SK-N-SH treated with all-trans-retinoic acid at 6 μM for 48 hours (cell line): Measurements from ENCODE around the gene GATA5.

Source experiments
- ATAC-seq: fragments of 200-7000 bp; cut with Tn5 transposase; 3 replicates; pipeline ENCODE4 v1.9.1; 2020; ENCODE audit warnings: mild to moderate bottlenecking, moderate library complexity
- ARNTL ChIP-seq: fragments of 450-650 bp; formaldehyde crosslinking; IDR thresholded peaks from 2 replicates; pipeline ENCODE4 v1.5.0; 2020; ENCODE audit warnings: low read depth, mild to moderate bottlenecking, moderate library complexity, borderline replicate concordance
- BACH2 ChIP-seq: fragments of 250-450 bp; sonication (Bioruptor Pico); IDR thresholded peaks from 2 replicates; pipeline ENCODE4 v1.9.0; 2021; ENCODE audit warnings: mild to moderate bottlenecking, borderline replicate concordance
- CREB5 ChIP-seq: fragments of 250-450 bp; sonication (Bioruptor Pico); IDR thresholded peaks from 2 replicates; pipeline ENCODE4 v1.5.1; 2020; ENCODE audit warnings: low read depth, mild to moderate bottlenecking, moderate library complexity
- CSDC2 ChIP-seq: fragments of 250-450 bp; sonication (Bioruptor Pico); IDR thresholded peaks from 2 replicates; pipeline ENCODE4 v1.5.0; 2020; ENCODE audit warnings: mild to moderate bottlenecking, moderate library complexity
- CSRNP3 ChIP-seq: fragments of 250-450 bp; sonication (Bioruptor Pico); IDR thresholded peaks from 2 replicates; pipeline ENCODE4 v1.5.1; 2021; ENCODE audit warnings: mild to moderate bottlenecking, moderate library complexity
- ESRRG ChIP-seq: fragments of 250-450 bp; sonication (Bioruptor Pico); IDR thresholded peaks from 2 replicates; pipeline ENCODE4 v1.6.1; 2021; ENCODE audit warnings: mild to moderate bottlenecking
- GLIS3 ChIP-seq: fragments of 250-450 bp; sonication (Bioruptor Pico); IDR thresholded peaks from 2 replicates; pipeline ENCODE4 v1.5.0; 2020; ENCODE audit warnings: mild to moderate bottlenecking, moderate library complexity
- ISL1 ChIP-seq: fragments of 250-450 bp; sonication (Bioruptor Pico); IDR thresholded peaks from 2 replicates; pipeline ENCODE4 v2.1.2; 2022; ENCODE audit warnings: mild to moderate bottlenecking, moderate library complexity
- OSR1 ChIP-seq: fragments of 250-450 bp; sonication (Bioruptor Pico); IDR thresholded peaks from 2 replicates; pipeline ENCODE4 v1.8.0; 2022; ENCODE audit warnings: moderate library complexity, mild to moderate bottlenecking, inconsistent platforms
- POU6F1 ChIP-seq: fragments of 250-450 bp; sonication (Bioruptor Pico); IDR thresholded peaks from 2 replicates; pipeline ENCODE4 v1.8.0; 2021; ENCODE audit warnings: low read depth, mild to moderate bottlenecking, moderate library complexity, borderline replicate concordance
- PPARA ChIP-seq: fragments of 250-450 bp; sonication (Bioruptor Pico); IDR thresholded peaks from 2 replicates; pipeline ENCODE4 v1.5.0; 2020; ENCODE audit warnings: mild to moderate bottlenecking, borderline replicate concordance
- RARB ChIP-seq: fragments of 250-450 bp; sonication (Bioruptor Pico); IDR thresholded peaks from 2 replicates; pipeline ENCODE4 v1.8.0; 2021; ENCODE audit warnings: mild to moderate bottlenecking, moderate library complexity
- SNAI2 ChIP-seq: fragments of 250-450 bp; sonication (Bioruptor Pico); IDR thresholded peaks from 2 replicates; pipeline ENCODE4 v1.5.0; 2020; ENCODE audit warnings: mild to moderate bottlenecking, moderate library complexity
- TCF4 ChIP-seq: fragments of 250-450 bp; sonication (Bioruptor Pico); IDR thresholded peaks from 2 replicates; pipeline ENCODE4 v1.8.0; 2021; ENCODE audit warnings: mild to moderate bottlenecking, moderate library complexity, borderline replicate concordance
- TOX ChIP-seq: fragments of 250-450 bp; sonication (Bioruptor Pico); IDR thresholded peaks from 2 replicates; pipeline ENCODE4 v1.8.0; 2021; ENCODE audit warnings: mild to moderate bottlenecking, moderate library complexity, borderline replicate concordance
- TSHZ2 ChIP-seq: fragments of 250-450 bp; sonication (Bioruptor Pico); IDR thresholded peaks from 2 replicates; pipeline ENCODE4 v1.5.0; 2020; ENCODE audit warnings: mild to moderate bottlenecking, moderate library complexity
- ZC3H10 ChIP-seq: fragments of 250-450 bp; sonication (Bioruptor Pico); IDR thresholded peaks from 2 replicates; pipeline ENCODE4 v1.5.1; 2021; ENCODE audit warnings: mild to moderate bottlenecking, moderate library complexity
- ZFP3 ChIP-seq: fragments of 250-450 bp; sonication (Bioruptor Pico); IDR thresholded peaks from 2 replicates; pipeline ENCODE4 v1.5.0; 2020; ENCODE audit warnings: mild to moderate bottlenecking, moderate library complexity
- ZFP30 ChIP-seq: fragments of 450-650 bp; formaldehyde crosslinking; IDR thresholded peaks from 2 replicates; pipeline ENCODE4 v1.5.0; 2022; ENCODE audit warnings: mild to moderate bottlenecking, moderate library complexity
- ZNF70 ChIP-seq: fragments of 450-650 bp; formaldehyde crosslinking; IDR thresholded peaks from 2 replicates; pipeline ENCODE4 v1.5.0; 2020; ENCODE audit warnings: mild to moderate bottlenecking, moderate library complexity
- ZNF8 ChIP-seq: fragments of 450-650 bp; formaldehyde crosslinking; IDR thresholded peaks from 2 replicates; pipeline ENCODE4 v1.5.0; 2020; ENCODE audit warnings: mild to moderate bottlenecking, moderate library complexity

GATA5 gene

GRCh38 chr20:62495749-62496567, 20.2 kb upstream of the GATA5 start (continued):
- TF ChIP-seq POU6F1 (CRISPR knock-in tag): no peak
- TF ChIP-seq CREB5 (CRISPR knock-in tag): no peak
- no peak for TF ChIP-seq BACH2
- TF ChIP-seq OSR1: no peak
- no peak for TF ChIP-seq ZC3H10 (CRISPR knock-in tag)
- no peak for TF ChIP-seq ISL1
- no peak for TF ChIP-seq GLIS3 (CRISPR knock-in tag)

GRCh38 chr20:62494980-62495748, 19.4 kb upstream of the GATA5 start:
- no peak for ATAC-seq
- TF ChIP-seq CSDC2: no peak
- TF ChIP-seq, all 23 proteins: peak for 0

- TF ChIP-seq PPARA (CRISPR knock-in tag) (no peak), ZNF8 (no peak), ZFP3 (CRISPR knock-in tag) (no peak), GLIS3 (CRISPR knock-in tag) (no peak), ARNTL (CRISPR knock-in tag) (no peak), TSHZ2 (no peak), ESRRG (no peak), ZFP30 (CRISPR knock-in tag) (no peak), CSDC2 (no peak), TOX (no peak), RARB (no peak), ZNF70 (CRISPR knock-in tag) (no peak), BACH2 (no peak), SNAI2 (no peak)
Observed at GRCh38 chr20:62494537-62494936, 18.7 kb upstream of the GATA5 start.

GRCh38 chr20:62493886-62494285, 18.1 kb upstream of the GATA5 start:
- no peak for ATAC-seq
- TF ChIP-seq CSRNP3 (CRISPR knock-in tag): no peak
- TF ChIP-seq BACH2: no peak
- no peak for TF ChIP-seq ZFP30 (CRISPR knock-in tag)
- no peak for TF ChIP-seq TSHZ2
- no peak for TF ChIP-seq ARNTL (CRISPR knock-in tag)
- no peak for TF ChIP-seq ZNF8
- no peak for TF ChIP-seq GLIS3 (CRISPR knock-in tag)
- no peak for TF ChIP-seq RARB
- no peak for TF ChIP-seq POU6F1 (CRISPR knock-in tag)
- no peak for TF ChIP-seq TCF4
- no peak for TF ChIP-seq ZFP3 (CRISPR knock-in tag)
- TF ChIP-seq CREB5 (CRISPR knock-in tag): no peak
- no peak for TF ChIP-seq OSR1
- no peak for TF ChIP-seq ZC3H10 (CRISPR knock-in tag)
- no peak for TF ChIP-seq CSDC2
- no peak for TF ChIP-seq SNAI2

More at GRCh38 chr20:62494537-62494936, 18.7 kb upstream of the GATA5 start:
- no peak for ATAC-seq
